Measurements from ENCODE around the gene NTM. TPM values are rescaled to one million over a fixed set of nuclear protein-coding genes. Genes with fewer than 3 reads are reported as not detected.

Gene NTM
- polyA plus RNA-seq, 2 donors, result 0.24 to 1.1 TPM

DNA sequence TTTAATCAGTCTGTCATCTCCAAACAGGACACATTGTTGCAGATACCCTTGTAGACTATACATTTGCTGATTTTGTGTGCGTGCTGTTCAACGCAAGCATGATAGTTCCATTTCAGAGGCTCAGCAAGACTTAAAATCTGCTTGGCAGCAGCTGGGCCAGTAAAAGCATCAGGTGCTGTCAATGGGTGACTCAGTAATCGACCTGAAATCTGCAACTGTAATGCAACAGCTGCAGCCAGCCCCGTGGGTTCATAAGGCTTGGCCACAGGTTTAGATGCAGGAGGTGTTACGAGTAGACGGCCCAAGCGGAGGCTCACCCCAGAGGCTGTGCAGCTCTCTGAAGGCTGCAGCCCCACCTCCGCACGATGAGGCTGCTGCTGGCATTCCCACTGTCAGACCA is 84.6 kb downstream of the NTM start:
- no peaks in the 10 kb centered on the region for H3K4me1 ChIP-seq (ENCODE audit: control insufficient read depth in 2 of 2, insufficient read depth in 2 of 2, low read length in 1 of 2)
- WGBS, 2 donors, result 77 to 78% methylated on average over 9 of the region's 9 CpGs

DNA sequence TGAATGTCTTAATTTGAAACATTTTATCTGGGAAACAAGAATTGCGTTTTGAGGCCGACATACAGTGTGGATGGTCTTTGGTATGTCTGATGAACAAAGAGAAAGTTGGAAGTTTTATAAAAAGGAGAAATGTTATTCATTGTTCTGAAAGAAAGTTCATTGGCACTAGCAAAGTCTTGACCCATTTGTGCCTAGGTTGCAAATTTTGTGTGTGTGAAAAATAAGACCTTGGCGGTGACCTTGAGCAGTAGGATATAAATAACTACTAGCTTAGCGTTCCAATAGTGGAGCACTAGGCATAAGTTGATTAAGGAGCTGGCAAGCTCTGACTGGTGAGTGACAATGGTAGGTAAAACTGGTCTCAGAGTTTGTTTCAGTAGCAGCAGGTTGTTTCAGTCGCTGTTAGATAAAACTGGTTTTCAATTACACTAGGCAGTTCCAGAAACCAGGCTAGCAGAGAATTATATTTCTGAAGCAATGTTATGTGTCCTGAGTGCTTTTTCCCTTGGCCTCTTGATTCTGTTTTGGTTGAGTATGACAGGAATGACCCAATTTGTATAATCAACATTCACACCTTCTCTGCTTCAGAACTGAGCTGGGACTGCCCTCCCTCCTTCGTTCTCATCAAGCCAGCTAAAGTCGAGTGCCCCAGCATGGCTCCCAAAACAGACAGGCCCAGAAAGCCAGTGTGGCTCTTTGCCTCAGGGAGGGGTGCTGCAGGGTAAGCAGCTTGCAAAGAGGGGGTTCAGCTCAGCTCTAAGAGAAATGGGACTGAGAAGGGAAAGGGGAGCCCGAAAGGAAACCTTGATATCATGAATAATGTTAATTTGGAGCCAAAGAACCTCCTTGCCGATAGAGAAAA is 85.7 kb downstream of the NTM start:
- Histone ChIP-seq H3K27me3 (ENCODE audit: control insufficient read depth in 1 of 2, insufficient read depth in 2 of 2, low read length in 2 of 2) (no peaks in the 10 kb centered on the region), H3K9me3 (ENCODE audit: control insufficient read depth in 2 of 2, insufficient read depth in 1 of 2, low read depth in 1 of 2, low read length in 1 of 2) (no peaks in the 10 kb centered on the region), H3K27ac (ENCODE audit: low read depth in 2 of 2, low read length in 1 of 2) (no peak overlapping the region), H3K4me3 (ENCODE audit: low read depth in 1 of 2, low read length in 2 of 2) (no peak overlapping the region), H3K36me3 (ENCODE audit: control insufficient read depth in 2 of 2, insufficient read depth in 2 of 2, low read length in 1 of 2) (no peaks in the 10 kb centered on the region), H3K4me1 (ENCODE audit: control insufficient read depth in 2 of 2, insufficient read depth in 2 of 2, low read length in 1 of 2) (no peaks in the 10 kb centered on the region)
- WGBS, 2 donors, result 74 to 75% methylated on average over 9 of the region's 9 CpGs

More for the DNA sequence above, 84.6 kb downstream of the NTM start:
- Histone ChIP-seq H3K27me3 (ENCODE audit: control insufficient read depth in 1 of 2, insufficient read depth in 2 of 2, low read length in 2 of 2) (no peaks in the 10 kb centered on the region), H3K27ac (ENCODE audit: low read depth in 2 of 2, low read length in 1 of 2) (no peak overlapping the region), H3K9me3 (ENCODE audit: control insufficient read depth in 2 of 2, insufficient read depth in 1 of 2, low read depth in 1 of 2, low read length in 1 of 2) (no peaks in the 10 kb centered on the region), H3K4me3 (ENCODE audit: low read depth in 1 of 2, low read length in 2 of 2) (no peak overlapping the region), H3K36me3 (ENCODE audit: control insufficient read depth in 2 of 2, insufficient read depth in 2 of 2, low read length in 1 of 2) (no peaks in the 10 kb centered on the region)

DNA sequence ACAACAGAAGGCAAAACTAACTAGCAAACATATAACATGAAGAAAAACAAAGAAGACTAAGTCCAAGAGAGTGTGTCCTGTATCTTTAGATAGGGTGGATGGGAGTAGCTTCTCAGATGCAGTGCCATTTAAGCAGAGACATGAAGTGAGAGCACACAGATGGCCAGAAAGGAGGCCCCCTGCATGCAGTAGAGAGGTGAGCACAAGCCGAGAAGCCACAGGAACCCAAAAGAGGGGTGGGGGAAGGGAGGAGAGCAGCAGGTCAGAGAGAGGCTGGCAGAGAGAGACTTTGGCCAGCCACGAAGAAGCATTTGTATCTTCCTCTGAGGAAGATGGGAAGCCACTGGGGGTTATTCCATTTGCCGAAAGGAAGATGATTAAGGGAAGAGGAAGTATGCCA is 86.7 kb downstream of the NTM start:
- 52 to 65% methylated on average over 3 of the region's 3 CpGs for WGBS, 2 donors
- Histone ChIP-seq H3K9me3 (ENCODE audit: control insufficient read depth in 2 of 2, insufficient read depth in 1 of 2, low read depth in 1 of 2, low read length in 1 of 2) (no peaks in the 10 kb centered on the region), H3K36me3 (ENCODE audit: control insufficient read depth in 2 of 2, insufficient read depth in 2 of 2, low read length in 1 of 2) (no peaks in the 10 kb centered on the region), H3K4me1 (ENCODE audit: control insufficient read depth in 2 of 2, insufficient read depth in 2 of 2, low read length in 1 of 2) (no peaks in the 10 kb centered on the region), H3K27me3 (ENCODE audit: control insufficient read depth in 1 of 2, insufficient read depth in 2 of 2, low read length in 2 of 2) (no peaks in the 10 kb centered on the region), H3K4me3 (ENCODE audit: low read depth in 1 of 2, low read length in 2 of 2) (no peak overlapping the region), H3K27ac (ENCODE audit: low read depth in 2 of 2, low read length in 1 of 2) (no peak overlapping the region)

DNA sequence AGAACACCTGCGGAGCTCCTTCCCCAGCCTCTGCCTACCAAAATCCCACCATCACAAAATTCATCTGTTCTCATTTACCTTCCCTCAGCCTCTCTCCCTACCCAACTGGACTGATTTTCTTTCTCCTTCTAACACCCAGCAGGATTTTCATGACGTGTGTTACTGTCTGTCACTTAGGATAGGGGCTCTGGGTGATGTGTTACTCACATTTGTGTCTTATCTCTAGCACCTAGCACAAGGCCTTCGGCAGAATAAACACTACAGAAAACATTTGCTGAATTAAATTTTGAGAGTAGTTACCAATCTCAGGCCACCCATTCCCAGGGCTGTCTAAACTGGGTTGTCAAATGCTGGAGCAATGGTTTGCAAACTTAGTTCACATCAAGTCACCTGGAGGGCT is 88.0 kb downstream of the NTM start:
- no peak overlapping the region for H3K4me3 ChIP-seq (ENCODE audit: low read depth in 1 of 2, low read length in 2 of 2)
- H3K27ac ChIP-seq (ENCODE audit: low read depth in 2 of 2, low read length in 1 of 2), result no peak overlapping the region
- no peaks in the 10 kb centered on the region for H3K36me3 ChIP-seq (ENCODE audit: control insufficient read depth in 2 of 2, insufficient read depth in 2 of 2, low read length in 1 of 2)
- H3K27me3 ChIP-seq (ENCODE audit: control insufficient read depth in 1 of 2, insufficient read depth in 2 of 2, low read length in 2 of 2), result no peaks in the 10 kb centered on the region
- H3K9me3 ChIP-seq (ENCODE audit: control insufficient read depth in 2 of 2, insufficient read depth in 1 of 2, low read depth in 1 of 2, low read length in 1 of 2), result no peaks in the 10 kb centered on the region
- no peaks in the 10 kb centered on the region for H3K4me1 ChIP-seq (ENCODE audit: control insufficient read depth in 2 of 2, insufficient read depth in 2 of 2, low read length in 1 of 2)
- WGBS, 2 donors, result 51% methylated on average over 3 of the region's 3 CpGs

DNA sequence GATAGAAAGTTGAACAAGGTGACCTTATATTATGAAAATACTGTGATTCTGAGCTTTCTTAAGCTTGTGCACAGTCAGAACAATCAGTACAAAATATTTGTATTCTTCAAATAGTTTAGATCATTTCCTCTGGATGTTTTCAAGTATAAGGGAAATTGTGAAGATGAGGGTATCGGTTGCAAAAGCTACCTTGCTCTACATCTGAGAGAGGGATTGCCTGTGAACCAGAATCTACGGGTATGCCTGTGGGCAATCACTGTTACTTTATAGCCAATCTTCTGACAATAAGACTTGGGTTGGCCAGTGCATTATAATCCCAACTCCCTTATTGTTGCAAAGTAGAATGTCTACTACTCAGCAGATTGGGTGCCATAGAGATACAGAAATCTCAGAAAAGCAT is 90.5 kb downstream of the NTM start:
- H3K27me3 ChIP-seq (ENCODE audit: control insufficient read depth in 1 of 2, insufficient read depth in 2 of 2, low read length in 2 of 2), result no peaks in the 10 kb centered on the region
- no peaks in the 10 kb centered on the region for H3K4me1 ChIP-seq (ENCODE audit: control insufficient read depth in 2 of 2, insufficient read depth in 2 of 2, low read length in 1 of 2)
- WGBS, 2 donors, result 90 to 92% methylated on average over 2 of the region's 2 CpGs
- H3K36me3 ChIP-seq (ENCODE audit: control insufficient read depth in 2 of 2, insufficient read depth in 2 of 2, low read length in 1 of 2), result no peaks in the 10 kb centered on the region
- H3K27ac ChIP-seq (ENCODE audit: low read depth in 2 of 2, low read length in 1 of 2), result no peak overlapping the region
- H3K9me3 ChIP-seq (ENCODE audit: control insufficient read depth in 2 of 2, insufficient read depth in 1 of 2, low read depth in 1 of 2, low read length in 1 of 2), result no peaks in the 10 kb centered on the region
- H3K4me3 ChIP-seq (ENCODE audit: low read depth in 1 of 2, low read length in 2 of 2), result no peak overlapping the region

DNA sequence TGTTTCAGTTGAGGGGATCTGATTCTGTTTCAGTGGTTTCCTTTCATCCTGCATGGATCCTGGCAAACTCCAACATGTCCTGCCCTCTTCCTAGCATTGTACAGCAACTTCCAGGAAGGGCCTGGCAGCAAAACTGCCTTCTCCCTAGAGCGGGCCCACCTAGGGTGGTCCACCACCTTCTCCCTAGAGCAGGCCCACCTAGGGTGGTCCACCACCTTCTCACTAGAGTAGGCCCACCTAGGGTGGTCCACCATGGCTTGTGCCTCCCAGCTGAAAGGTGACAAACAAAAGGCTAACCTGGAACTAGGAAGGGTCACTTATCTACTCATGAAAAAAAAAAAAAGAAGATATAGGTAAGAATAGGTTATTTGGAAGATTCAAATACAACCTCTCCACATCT is 92.2 kb downstream of the NTM start:
- H3K27me3 ChIP-seq (ENCODE audit: control insufficient read depth in 1 of 2, insufficient read depth in 2 of 2, low read length in 2 of 2), result no peaks in the 10 kb centered on the region
- WGBS, 2 donors, result 78 to 88% methylated on average over 1 of the region's 1 CpG
- no peaks in the 10 kb centered on the region for H3K9me3 ChIP-seq (ENCODE audit: control insufficient read depth in 2 of 2, insufficient read depth in 1 of 2, low read depth in 1 of 2, low read length in 1 of 2)
- H3K36me3 ChIP-seq (ENCODE audit: control insufficient read depth in 2 of 2, insufficient read depth in 2 of 2, low read length in 1 of 2), result no peaks in the 10 kb centered on the region
- no peaks in the 10 kb centered on the region for H3K4me1 ChIP-seq (ENCODE audit: control insufficient read depth in 2 of 2, insufficient read depth in 2 of 2, low read length in 1 of 2)
- H3K4me3 ChIP-seq (ENCODE audit: low read depth in 1 of 2, low read length in 2 of 2), result no peak overlapping the region
- H3K27ac ChIP-seq (ENCODE audit: low read depth in 2 of 2, low read length in 1 of 2), result no peak overlapping the region

DNA sequence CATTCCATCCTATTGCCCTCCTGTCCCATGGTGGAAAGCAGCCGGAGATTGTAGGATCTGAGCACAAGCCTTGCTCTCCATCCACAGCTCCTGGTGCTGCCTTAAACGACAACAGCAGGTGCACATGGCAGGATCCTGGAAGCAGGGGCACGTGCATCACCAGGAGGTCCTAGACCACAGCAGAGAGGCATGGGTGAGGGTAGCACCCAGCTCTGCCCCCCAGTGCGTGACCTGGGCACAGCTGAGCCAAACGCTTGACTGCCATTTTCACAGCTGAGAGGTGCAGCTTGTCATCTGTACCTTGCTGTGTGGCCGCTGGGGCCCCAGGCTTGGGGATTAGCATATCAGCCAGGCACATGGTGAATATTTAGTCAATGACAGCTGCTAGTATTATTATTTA is 92.7 kb downstream of the NTM start:
- 82 to 84% methylated on average over 6 of the region's 6 CpGs for WGBS, 2 donors
- Histone ChIP-seq H3K36me3 (ENCODE audit: control insufficient read depth in 2 of 2, insufficient read depth in 2 of 2, low read length in 1 of 2) (no peaks in the 10 kb centered on the region), H3K4me3 (ENCODE audit: low read depth in 1 of 2, low read length in 2 of 2) (no peak overlapping the region)

DNA sequence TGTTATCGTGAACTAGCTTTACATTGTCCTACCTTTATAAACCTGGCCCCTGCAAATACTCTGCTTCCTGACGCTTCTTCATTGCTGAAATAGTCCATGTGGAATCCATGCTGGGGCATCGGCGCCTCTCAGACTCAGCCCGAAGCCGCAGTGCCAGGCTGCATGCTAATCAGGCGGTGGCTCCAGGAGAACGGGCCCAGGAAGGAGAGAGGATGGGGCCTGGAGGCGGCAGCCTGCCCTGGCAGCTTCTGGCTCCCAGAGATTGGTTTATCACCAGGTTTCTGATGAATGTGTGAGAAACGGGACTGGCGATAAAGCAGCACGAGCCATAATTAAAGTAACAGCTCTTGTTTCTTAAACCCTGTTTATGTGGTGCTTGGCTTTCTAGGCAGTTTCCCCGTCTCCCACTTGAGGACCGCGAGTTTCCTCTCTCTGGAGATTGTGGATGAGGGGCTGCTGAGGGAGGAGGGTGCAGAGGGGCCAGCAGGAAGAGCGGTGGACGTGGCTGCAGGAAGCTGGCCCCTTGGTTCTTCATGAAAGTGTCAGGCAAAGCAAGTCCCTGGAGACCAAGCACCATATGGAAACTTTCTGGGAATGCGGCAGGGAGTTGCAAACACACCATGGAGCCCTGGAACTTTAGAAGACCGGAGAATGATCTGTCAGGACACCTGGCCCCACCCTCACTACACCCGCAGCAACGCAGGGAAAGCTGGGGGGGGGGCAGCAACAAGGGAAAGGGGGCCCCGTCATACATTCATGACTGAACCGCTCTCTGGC is 93.4 kb downstream of the NTM start:
- Histone ChIP-seq H3K36me3 (ENCODE audit: control insufficient read depth in 2 of 2, insufficient read depth in 2 of 2, low read length in 1 of 2) (no peaks in the 10 kb centered on the region), H3K27me3 (ENCODE audit: control insufficient read depth in 1 of 2, insufficient read depth in 2 of 2, low read length in 2 of 2) (no peaks in the 10 kb centered on the region), H3K4me1 (ENCODE audit: control insufficient read depth in 2 of 2, insufficient read depth in 2 of 2, low read length in 1 of 2) (no peaks in the 10 kb centered on the region), H3K4me3 (ENCODE audit: low read depth in 1 of 2, low read length in 2 of 2) (no peak overlapping the region), H3K27ac (ENCODE audit: low read depth in 2 of 2, low read length in 1 of 2) (no peak overlapping the region), H3K9me3 (ENCODE audit: control insufficient read depth in 2 of 2, insufficient read depth in 1 of 2, low read depth in 1 of 2, low read length in 1 of 2) (no peaks in the 10 kb centered on the region)
- 43 to 46% methylated on average over 23 of the region's 23 CpGs for WGBS, 2 donors

More for the DNA sequence above, 92.7 kb downstream of the NTM start:
- Histone ChIP-seq H3K4me1 (ENCODE audit: control insufficient read depth in 2 of 2, insufficient read depth in 2 of 2, low read length in 1 of 2) (no peaks in the 10 kb centered on the region), H3K9me3 (ENCODE audit: control insufficient read depth in 2 of 2, insufficient read depth in 1 of 2, low read depth in 1 of 2, low read length in 1 of 2) (no peaks in the 10 kb centered on the region), H3K27me3 (ENCODE audit: control insufficient read depth in 1 of 2, insufficient read depth in 2 of 2, low read length in 2 of 2) (no peaks in the 10 kb centered on the region), H3K27ac (ENCODE audit: low read depth in 2 of 2, low read length in 1 of 2) (no peak overlapping the region)

DNA sequence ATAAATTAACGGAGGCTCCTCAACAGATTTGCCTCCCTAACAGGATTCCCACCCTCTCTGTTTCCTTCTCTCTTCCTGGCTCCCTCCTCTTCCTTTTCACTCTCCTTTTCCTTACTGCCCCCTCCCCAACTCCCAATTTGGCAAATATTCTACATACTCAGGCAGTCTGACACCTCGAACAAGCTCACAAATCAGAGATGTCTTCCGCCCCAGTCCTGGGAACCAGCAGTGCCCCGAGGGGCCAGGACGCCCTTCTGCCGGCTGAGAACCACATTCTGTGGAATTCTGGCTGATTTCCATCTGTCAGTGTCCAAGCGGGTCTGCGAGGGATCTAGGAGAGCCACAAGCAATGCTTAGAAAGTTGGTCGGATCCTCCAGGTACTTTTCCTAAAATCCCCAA is 94.0 kb downstream of the NTM start:
- Histone ChIP-seq H3K36me3 (ENCODE audit: control insufficient read depth in 2 of 2, insufficient read depth in 2 of 2, low read length in 1 of 2) (no peaks in the 10 kb centered on the region), H3K4me3 (ENCODE audit: low read depth in 1 of 2, low read length in 2 of 2) (no peak overlapping the region), H3K4me1 (ENCODE audit: control insufficient read depth in 2 of 2, insufficient read depth in 2 of 2, low read length in 1 of 2) (no peaks in the 10 kb centered on the region), H3K27me3 (ENCODE audit: control insufficient read depth in 1 of 2, insufficient read depth in 2 of 2, low read length in 2 of 2) (no peaks in the 10 kb centered on the region), H3K27ac (ENCODE audit: low read depth in 2 of 2, low read length in 1 of 2) (no peak overlapping the region), H3K9me3 (ENCODE audit: control insufficient read depth in 2 of 2, insufficient read depth in 1 of 2, low read depth in 1 of 2, low read length in 1 of 2) (no peaks in the 10 kb centered on the region)
- WGBS, 2 donors, result 33 to 47% methylated on average over 9 of the region's 9 CpGs
